Stimulated activated effector memory CD8-positive, alpha-beta T cell treated with anti-CD3 and anti-CD28 coated beads, Interleukin-12 subunit alpha, Interleukin-12 subunit beta, amount 100 ng/mL, for 72 hours (primary cell): Measurements from ENCODE around the gene GGTA1.

Source experiments
- ATAC-seq: fragments of 150-1000 bp; cut with Tn5 transposase; 2 replicates; pipeline ENCODE4 v1.10.0; 2021
- DNase-seq, 2 donors: peaks; one replicate each; pipeline ENCODE4 v3.0.0; 2021 to 2022; ENCODE audit warnings: low spot score in 2 of 2
- H3K27ac Mint-ChIP-seq: one replicate; pipeline ENCODE4 v1.8.0; 2022; ENCODE audit warnings: mild to moderate bottlenecking, mixed read lengths
- H3K36me3 Mint-ChIP-seq: one replicate; pipeline ENCODE4 v1.8.0; 2022; ENCODE audit warnings: mild to moderate bottlenecking, mixed read lengths
- H3K4me1 Mint-ChIP-seq: one replicate; pipeline ENCODE4 v1.8.0; 2022; ENCODE audit warnings: mixed read lengths
- H3K4me3 Mint-ChIP-seq: one replicate; pipeline ENCODE4 v1.8.0; 2022; ENCODE audit warnings: mild to moderate bottlenecking, mixed read lengths
- H3K9me3 Mint-ChIP-seq: one replicate; pipeline ENCODE4 v1.8.0; 2022; ENCODE audit warnings: mixed read lengths

The GGTA1 gene

DNA sequence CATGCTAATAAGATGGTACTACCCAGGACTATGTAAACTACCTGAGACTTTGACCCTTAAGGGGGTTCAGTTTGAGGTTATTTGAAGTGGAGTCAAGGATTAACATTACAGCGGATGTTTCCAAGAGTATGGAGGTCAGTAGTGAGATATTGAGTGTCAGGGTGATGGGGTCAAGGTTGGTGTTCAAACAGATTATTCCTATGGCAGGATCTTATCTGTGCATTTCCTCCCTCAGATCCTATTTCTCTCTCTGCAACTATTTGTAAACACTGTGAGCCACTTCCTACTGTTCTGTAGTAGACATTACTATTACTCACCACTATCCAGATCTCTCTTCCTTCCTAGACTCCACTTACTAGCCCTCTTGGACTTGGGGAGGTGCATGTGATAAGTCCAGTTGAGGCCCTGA, 75.6 kb downstream of the GGTA1 start:
- Mint-ChIP-seq H3K27ac (no peak overlapping the region), H3K36me3 (no peaks in the 10 kb centered on the region), H3K4me3 (no peak overlapping the region), H3K9me3 (peaks cover 2% of the 10 kb centered on the region), H3K4me1 (no peaks in the 10 kb centered on the region)
- no peak for DNase-seq
- no peak for ATAC-seq

DNA sequence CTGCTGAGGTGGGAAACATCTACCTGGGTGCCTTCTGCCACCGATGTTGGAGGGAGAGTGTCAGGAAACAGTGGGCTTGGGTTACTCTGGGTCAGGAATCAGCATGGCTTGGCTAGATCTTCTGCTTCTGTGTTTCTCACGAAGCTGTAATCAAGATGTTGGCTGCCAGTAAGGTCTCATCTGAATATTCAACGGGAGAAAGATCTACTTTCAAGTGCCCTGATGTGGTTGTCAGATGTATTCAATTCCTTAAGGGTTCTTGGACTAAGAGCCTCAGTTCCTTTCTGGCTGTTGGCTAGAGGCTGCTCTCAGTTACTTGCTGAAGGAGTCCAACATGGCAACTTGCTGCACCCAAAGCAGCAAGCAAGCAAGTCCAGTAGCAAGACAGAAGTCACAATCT, 87.7 kb downstream of the GGTA1 start:
- Mint-ChIP-seq H3K4me1 (no peaks in the 10 kb centered on the region), H3K36me3 (no peaks in the 10 kb centered on the region), H3K27ac (no peak overlapping the region), H3K4me3 (no peak overlapping the region), H3K9me3 (no peaks in the 10 kb centered on the region)
- DNase-seq (no peak), ATAC-seq (no peak)

DNA sequence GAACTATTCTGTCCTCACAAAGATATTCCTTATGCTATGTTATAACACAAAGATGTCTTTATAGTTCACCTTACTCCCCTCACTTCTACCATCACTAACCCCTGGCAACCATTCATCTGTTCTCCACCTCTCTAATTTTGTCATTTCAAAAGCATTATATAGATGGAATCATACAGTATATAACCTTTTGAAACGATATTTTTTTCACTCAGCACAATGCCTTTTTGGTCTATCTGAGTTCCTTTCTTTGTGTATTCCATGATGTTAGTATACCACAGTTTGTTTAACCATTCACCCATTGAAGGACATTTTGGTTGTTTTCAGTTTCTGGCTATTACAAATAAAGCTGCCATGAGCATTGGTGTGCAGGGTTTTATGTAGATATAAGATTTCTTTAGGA, 93.7 kb downstream of the GGTA1 start:
- Mint-ChIP-seq H3K9me3 (peaks cover 3% of the 10 kb centered on the region), H3K27ac (no peak overlapping the region), H3K4me1 (no peaks in the 10 kb centered on the region), H3K4me3 (no peak overlapping the region), H3K36me3 (no peaks in the 10 kb centered on the region)
- ATAC-seq (no peak), DNase-seq (no peak)
